Jurkat, Clone E6-1 (cell line): ENCODE measurements around the gene PNPLA7.
"Not testable (repeated sequence)": the region's sequence is repeated elsewhere in the genome, so short reads cannot be mapped to it uniquely, and the experiment has no call there.

Source experiments
- DNase-seq: peaks from one replicate; pipeline ENCODE4 v3.0.0-alpha.2; 2011; ENCODE audit warnings: low read depth, low spot score
- H3K4me3 ChIP-seq: 2 replicates; pipeline ENCODE4 v1.5.1; 2011; ENCODE audit warnings: mild to moderate bottlenecking, low read length, control low read depth, moderate library complexity

Gene PNPLA7

DNA sequence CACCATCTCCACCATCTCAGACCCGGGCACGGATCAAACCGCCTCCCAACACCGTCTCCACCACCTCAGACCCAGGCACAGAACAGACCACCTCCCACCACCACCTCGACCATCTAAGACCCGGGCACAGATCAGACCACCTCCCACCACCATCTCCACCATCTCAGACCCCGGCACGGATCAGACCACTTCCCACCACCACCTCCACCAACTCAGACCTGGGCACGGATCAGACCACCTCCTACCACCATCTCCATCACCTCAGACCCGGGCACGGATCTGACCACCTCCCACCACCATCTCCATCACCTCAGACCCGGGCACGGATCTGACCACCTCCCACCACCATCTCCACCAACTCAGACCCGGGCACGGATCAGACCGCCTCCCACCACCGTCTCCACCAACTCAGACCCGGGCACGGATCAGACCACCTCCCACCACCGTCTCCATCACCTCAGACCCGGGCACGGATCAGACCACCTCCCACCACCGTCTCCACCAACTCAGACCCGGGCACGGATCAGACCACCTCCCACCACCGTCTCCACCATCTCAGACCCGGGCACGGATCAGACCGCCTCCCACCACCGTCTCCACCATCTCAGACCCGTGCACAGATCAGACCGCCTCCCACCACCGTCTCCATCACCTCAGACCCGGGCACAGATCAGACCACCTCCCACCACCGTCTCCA, 83.7 kb downstream of the PNPLA7 start:
- H3K4me3 ChIP-seq, DNase-seq: not testable (repeated sequence)

DNA sequence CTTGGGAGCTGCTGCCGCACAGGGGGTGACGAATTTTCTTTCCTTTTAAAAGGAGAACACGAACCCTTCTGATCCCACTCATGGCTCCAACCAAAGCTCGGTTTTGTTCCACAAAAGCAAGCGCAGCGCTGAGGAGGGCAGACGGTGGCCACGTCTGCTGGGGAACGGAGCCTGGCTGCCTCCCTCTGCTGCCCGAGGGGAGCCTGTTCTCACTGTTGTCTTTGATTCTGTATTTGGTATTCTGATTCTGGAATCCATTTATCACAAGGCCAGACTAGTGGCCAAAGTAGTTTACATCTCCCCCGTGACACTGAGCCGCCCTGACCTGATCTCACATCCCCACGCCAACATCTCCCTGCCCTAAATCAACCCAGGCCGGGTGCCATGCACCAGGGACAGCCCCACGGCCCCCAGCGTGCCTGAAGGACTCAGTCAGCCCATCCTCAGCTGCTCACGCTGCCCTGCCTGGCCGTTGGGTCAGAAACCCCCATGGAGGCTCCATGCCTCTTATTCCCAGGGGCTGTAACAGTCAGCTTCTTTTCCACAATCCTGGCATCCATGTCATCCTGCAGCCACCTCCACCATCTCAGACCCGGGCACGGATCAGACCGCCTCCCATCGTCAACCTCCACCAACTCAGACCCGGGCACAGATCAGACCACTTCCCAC, 84.3 kb downstream of the PNPLA7 start:
- DNase-seq = no peak
- no peak overlapping the region for H3K4me3 ChIP-seq

DNA sequence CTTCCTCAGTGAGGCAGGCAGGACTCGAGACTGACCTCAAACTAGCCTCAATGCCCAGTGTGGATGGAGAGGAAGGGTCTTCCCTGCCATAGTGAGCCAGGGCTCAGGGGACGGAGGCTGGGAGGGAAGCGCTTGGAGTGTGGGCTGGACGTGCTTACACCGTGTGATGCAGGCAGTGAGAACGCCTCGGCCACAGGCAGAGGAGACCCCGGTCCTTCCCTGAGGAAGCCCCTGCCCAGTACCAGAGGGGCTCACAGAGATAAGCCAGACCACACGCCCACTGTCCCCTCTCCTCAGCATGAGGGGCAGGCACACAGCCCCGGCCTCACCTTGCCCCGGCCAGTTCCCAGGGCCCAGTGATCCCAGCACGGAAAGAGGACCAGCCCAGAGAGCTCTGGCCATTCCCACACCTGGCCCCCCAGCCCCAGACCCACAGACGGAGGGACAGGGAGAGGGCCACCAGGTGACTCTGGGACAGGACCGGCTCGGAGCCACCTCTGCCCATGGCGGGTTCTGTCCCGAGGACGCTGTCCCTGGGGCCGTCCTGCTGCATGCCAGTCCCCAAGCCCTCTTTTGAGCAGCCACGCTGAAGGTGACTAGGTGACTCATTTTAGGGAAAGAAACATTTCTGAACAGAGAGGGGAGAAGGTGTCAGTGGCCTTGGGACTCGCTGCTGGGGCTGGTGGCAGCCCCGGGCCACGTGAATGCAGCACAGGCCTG, 85.0 kb downstream of the PNPLA7 start:
- no peak overlapping the region for H3K4me3 ChIP-seq
- no peak for DNase-seq

DNA sequence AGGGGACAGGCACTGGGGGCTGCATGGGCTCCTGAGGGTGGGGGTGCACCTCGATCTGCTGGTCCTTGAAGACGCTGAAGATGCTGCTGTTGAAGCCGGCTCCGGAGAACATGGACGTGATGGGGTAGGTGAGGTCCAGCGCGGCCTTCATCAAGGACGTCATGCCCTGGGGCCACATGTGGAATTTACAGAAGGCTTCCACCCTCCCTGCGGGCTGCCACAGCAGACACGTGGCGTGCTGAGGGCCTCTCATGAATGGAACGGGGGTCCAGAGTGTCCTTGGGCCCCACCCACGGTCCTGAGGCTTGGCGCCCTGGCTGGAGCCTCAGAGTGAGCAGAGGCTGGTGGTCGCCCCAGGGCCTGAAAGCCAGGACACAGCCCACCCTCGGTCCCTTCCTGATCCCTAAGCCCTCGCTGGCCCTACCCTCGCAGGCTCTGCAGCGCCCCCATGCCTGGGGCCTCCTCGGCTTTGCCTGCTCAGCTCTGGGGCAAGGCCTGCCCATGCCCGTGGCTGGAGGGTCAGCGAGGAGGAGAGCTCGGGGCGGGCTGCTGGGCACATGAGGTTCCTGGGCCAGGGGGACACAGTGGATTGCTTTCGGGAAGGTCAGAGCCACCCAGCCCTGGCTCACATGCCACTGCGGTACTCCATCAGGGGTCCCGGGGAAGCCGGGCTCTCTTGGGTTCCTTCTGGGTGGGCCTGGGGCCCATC, 85.8 kb downstream of the PNPLA7 start:
- no peak overlapping the region for H3K4me3 ChIP-seq
- no peak for DNase-seq

DNA sequence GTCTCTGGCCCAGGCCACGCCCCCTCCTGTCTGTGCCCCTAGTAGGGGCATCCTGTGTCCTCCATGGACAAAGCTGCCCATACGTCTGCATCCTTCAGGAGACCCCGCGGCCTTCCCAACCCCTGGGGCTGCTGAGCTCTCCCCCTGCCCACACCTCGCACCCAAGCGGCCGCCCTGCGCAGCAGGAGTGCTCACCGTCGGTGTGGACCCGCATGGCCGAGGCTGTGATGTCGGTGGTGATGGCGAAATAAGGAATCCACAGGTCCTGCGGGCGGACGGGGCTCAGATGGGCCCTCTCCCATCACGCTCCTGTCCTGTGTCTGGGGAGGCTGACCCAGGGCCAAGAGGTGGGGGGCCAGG, 86.3 kb downstream of the PNPLA7 start:
- DNase-seq = no peak
- H3K4me3 ChIP-seq = no peak overlapping the region

DNA sequence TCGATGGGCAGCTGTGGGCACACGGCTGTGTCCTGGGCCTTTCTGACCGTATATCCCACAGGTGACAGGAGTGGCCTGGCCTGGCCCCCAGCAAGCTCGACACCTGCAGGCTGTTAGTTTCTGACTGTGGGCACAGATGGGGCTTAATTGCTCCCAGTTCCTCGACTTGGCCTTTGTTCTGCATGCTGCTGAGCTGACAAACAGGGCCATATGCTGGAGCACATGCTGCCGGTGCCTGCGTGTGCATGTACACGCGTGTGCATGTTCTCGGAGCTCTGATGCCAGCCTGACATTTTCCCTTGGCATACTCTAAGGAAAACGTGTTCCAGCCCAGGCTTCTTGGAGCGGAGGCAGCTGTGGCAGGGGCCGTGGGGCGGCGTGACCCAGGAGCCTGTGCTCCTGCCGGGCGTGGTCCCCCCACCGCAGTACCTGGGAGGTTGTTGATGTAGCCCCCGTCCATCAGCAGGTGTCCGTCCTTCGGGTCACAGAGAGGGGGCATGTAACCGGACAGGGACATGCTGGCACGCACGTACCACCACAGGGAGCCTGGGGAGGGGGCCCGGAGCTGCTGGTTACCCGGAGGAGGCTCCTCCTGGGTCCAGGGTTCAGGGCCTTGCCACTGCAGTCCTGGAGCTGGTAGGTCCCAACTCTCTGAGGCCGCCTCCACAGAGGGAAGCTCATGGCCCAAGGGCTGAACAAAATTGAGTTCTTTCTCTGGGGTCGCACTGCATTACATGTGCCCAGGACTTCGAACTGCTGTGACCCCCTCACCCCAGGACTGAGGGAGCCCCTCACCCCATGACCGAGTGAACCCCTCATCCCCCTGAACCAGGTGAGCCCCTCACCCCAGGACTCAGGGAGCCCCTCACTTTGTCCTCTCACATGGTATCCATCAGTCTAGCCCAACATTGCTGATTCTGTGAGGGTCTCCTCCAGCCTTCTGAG, 86.9 kb downstream of the PNPLA7 start:
- no peak overlapping the region for H3K4me3 ChIP-seq
- peak; percentile 18 for DNase-seq

DNA sequence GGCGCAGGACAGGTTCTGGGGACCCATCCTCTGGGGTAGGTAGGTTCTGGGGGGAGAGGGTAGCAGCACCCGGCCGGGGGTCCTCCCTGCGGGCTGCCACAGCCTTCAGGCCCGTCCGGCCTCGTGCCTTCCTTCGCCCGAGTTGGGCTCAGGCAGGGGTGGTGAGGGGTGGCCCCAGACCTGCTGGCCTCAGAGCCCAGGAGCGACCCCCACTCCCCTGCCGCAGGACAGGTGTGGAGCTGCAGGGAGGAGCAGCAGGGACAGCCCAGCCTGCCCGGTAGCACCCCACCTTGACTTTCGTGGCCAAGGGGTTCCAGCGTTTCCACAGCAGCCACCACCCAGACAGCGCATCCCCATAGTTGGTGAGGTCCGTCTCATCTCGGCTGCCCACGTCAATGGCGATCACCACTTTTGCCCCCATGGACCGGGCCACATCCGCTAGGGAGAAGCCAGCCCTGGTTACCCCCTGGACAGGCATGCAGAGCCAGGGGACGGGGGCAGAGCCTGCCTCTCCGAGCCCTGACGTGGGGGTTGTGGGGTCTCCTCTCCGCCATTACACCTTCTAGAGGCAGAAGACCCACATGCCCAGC, 87.7 kb downstream of the PNPLA7 start:
- peak overlapping the region; percentile 38 for H3K4me3 ChIP-seq
- DNase-seq = no peak

DNA sequence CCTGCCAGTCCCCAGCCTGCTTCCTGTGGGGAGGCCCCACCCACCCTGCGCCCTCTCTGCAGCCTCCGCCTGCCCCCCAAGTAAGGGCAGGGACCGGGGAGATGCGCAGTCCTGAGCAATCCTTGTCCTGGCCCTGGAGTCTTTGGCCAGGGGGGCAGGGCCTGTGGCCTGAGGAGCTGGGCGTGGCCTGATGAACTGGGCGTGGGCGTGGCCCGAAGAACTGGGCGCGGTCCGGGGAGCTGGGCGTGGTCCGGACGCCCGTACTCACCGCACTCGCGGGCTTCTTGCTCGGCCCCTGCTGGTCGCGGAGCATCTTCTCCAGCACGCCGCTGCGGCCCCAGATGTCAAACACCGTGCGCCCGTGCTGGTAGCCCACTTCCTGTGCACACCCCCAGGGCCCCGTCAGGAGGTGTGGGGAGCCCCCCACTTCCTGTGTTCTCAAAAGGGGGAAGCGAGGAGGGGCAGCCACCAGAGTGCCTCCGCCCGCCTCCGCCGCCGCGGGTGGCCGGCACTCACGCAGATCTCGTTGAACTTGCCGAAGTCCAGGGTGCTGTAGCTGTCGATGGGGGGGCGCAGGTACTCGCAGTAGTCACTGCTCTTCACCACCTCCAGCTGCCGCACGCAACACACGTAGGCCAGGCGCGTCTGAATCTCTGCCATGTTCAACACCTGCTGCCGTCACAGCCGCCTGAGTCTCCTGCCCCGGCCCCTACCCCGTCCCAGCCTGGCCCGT, 88.4 kb downstream of the PNPLA7 start:
- DNase-seq = peak; percentile 86
- peak overlapping the region; percentile 38 for H3K4me3 ChIP-seq

DNA sequence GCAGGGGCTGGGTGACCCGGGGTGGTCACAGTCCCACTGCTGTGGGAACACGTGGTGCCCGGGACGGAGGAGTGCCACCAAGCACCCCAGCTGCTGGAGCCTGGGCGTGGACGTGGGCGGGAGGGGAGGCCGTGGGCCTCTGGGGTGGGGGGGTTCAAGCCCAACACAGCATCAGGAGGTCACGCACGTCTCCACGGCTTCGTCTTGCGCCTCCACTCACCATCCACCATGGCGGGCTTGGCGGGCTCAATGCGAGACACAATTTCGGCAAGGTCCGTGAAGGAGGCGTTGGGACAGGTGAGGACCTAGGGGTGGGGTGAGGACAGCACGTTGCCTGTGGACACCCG, 88.9 kb downstream of the PNPLA7 start:
- DNase-seq = no peak
- H3K4me3 ChIP-seq = no peak overlapping the region

DNA sequence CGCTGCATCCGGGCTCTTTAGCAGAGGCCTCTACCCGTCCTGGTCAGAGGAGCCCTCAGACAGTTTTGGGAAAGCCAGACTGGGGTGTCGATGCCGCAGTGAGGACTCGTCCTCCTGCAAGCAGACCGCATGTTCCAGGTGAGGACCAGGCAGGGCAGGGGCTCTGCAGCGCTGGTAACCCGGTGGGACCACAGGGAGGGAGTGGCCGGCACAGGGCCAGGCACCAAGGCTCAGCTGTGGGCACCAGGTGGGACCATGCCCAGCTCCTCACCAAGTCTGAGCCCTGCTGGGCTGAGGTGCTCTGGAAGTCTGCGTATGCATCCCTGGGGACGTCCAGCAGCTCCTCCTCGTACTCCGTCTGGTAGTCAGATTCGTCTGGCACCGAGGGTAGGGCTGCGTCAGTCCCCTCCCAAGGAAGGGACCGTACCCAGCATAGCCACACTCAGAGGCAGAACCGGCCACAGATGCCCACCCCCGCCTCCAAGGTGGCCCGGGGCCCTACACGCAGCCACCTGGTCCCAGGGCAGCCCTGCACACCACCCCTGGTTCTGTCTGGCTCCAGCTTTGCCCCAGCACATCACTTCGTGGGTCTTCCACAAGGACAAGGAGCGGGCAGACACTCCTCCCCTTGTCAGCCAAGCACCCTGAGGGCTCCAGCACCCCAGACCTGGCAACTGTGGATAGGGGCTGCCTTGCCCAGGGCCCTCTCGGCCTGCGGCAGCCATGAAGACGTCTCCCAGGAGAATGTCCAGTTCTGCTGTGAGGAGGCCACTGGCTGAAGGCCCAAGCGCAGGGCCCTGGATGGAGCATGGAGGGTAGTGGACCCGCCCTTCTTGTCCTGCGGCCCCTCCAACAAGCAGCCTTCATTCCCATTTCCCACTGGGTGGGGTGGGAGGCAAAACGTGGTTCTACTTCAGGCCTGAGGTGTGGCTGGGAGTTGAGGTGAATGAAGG, 89.6 kb downstream of the PNPLA7 start:
- no peak overlapping the region for H3K4me3 ChIP-seq
- no peak for DNase-seq

DNA sequence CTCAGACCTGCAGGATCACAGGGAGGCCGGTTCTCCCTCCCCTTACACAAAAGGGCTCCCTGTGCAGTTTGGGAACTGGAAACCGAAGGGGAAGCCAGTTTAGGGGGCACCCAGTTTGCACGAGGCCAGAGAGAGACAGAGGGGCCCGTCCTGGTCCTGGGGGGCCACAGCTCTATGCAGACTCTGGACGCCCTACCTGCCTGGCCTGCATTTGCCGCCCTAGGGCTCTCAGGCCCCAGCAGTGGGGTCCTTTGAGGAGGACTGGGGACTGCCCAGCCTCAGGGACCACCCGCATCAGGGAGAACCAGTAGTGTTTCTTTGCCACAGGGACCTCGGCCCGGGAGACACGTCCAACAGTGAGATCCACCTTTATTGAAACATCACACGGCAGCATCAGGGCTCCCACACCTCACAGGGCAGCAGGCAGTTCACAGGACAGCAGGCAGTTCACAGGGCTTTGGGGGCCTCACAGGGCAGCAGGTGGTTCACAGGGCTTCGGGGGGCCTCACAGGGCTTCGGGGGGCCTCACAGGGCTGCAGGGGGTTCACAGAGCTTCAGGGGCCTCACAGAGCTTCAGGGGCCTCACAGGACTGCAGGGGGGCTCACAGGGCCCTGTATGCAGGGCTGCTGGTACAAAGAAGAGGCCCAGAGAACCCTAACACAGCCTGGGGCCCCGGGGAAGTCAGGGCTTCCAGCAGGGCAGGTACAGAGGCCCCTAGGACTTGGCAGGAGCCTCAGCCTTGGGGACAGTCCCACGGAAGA, 90.4 kb downstream of the PNPLA7 start:
- H3K4me3 ChIP-seq = peak overlapping the region; percentile 37

DNA sequence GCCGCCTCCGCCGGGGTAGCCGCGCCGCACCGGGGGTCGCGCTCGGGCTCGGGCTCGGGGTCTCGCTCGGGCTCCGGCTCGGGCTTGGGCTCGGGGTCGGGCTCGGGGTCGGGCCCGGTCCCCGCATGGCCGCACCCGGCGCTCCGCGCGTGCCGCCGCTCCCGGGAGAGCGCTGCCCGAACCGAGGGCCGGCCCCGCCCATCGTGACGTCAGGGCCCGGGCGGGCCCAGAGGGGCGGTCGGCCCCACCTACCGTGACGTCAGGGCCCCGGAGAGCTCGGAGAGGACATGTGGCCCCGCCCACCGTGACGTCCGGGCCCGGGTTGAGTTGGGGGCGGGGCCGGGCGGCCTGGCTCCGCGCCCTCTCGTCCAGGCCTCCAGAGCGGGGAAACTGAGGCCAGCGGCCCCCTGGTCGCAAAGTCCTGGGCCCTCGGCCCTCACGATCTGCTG, 91.0 kb downstream of the PNPLA7 start, which contains the start of gene NSMF:
NSMF (minus strand) TSS at position 183 of the 449 bp plus-strand sequence. CDS start 232 bp downstream, outside the sequence.
- peak within 1 kb of the TSS; percentile 37 for H3K4me3 ChIP-seq
- peak; percentile 58 for DNase-seq

More for the DNA sequence above, 90.4 kb downstream of the PNPLA7 start:
- no peak for DNase-seq

DNA sequence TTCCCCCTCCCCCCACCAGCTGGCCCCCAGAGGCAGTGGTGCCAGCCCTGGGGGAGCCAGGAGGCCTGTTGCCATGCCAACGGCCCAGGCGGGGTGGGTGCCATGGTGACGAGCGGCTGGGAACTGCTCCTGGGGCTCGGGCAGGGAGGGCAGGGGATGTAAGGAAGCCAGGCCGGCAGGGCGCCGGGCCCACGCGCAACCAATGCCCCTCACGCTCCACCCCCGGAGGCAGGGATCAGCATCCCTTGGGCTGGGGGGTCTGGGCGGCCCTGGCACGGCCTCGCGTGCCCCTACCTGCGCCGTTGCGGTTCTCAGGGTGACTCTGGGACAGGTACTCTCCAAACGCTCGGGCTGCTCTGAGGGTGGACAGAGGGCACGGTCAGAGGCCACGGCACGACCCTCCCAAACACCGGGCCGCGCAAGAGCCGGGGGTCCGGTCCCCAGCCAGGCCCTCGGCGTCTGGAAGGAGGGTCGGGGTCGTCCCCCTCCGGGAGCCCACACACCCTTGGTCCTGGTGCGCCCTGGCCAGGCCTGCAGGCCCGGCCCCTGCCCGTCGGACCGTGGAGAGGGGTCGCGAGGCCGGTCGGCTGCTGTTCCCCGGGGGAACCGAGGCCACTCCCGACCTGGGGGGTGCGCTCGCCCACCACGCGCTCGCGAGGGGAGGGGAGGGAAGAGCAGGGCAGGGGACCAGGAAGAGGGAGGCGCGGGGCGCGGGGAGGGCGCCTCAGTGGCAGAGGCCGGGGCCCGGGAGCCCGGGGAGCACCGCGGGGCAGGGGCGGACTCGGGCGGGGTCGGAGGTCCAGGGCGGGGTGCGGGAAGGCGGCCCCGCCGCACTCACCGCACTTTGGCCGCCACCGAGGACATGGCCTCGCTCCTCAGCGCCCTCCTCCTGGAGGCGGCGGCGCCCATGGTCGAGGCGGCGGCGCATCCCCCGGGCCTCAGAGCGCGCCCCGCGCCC, 91.7 kb downstream of the PNPLA7 start:
- DNase-seq = no peak
- no peak overlapping the region for H3K4me3 ChIP-seq

DNA sequence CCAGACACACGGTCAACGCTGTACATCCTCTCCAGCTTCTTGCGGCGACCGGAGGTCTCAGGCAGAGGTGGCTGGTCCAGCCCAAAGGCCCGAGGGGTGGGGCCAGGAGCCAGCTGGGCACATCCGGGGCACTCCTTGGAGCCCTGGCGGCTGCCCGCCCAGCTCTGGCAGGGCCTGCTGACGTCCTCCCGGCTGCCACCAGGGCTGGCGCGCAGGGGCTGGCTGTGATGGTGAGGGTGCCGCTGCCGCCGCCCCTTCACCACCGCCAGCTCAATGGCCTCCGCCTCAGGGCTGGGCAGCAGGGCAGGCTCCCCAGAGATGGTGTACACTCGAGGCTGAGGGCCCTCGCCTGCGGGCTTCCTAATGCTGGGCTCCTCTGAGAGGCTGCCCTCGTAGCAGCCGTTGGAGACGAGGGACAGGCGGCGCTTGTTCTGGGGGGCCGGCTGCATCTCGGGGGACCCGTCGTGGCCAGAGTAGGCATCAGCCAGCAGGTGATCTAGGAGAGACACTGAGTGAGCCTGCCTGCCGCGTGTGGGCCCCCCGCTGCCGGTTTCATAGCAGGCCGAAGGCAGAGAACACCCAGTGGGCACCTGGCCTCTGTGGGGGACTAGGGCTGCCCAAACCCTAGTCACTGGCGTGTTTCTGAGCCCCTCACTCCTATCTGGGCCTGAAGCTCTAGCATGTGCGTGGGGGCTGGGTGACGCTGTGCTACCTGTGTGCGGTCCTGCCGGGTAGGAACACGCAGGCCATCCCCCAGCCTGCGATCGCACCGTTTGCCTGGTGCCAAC, 92.6 kb downstream of the PNPLA7 start:
- no peak overlapping the region for H3K4me3 ChIP-seq
- no peak for DNase-seq
